Endodermal cell (in vitro differentiated cells): ENCODE results near the gene MAMSTR. TPM values are rescaled to one million over a fixed set of nuclear protein-coding genes. Genes with fewer than 3 reads are reported as not detected.

Experiments
- DNase-seq: peaks from one replicate; pipeline ENCODE4 v3.0.0-alpha.2; 2017
- H3K27ac ChIP-seq: 2 replicates; pipeline ENCODE4 v1.5.1; 2013; ENCODE audit warnings: mild to moderate bottlenecking, low read depth, low read length, moderate library complexity
- H3K27me3 ChIP-seq: 2 replicates; pipeline ENCODE4 v1.6.1; 2013; ENCODE audit warnings: mild to moderate bottlenecking, low read length, moderate library complexity; ENCODE audit not compliant: insufficient read depth, control insufficient read depth, poor library complexity, severe bottlenecking
- H3K36me3 ChIP-seq: 2 replicates; pipeline ENCODE4 v1.7.0; 2013; ENCODE audit warnings: mild to moderate bottlenecking, low read length, moderate library complexity; ENCODE audit not compliant: control insufficient read depth, insufficient read depth
- H3K4me1 ChIP-seq: one replicate; pipeline ENCODE4 v1.7.0; 2013; ENCODE audit warnings: low read length; ENCODE audit not compliant: control insufficient read depth, insufficient read depth
- H3K4me3 ChIP-seq: 2 replicates; pipeline ENCODE4 v1.5.1; 2013; ENCODE audit warnings: mild to moderate bottlenecking, low read length, moderate library complexity
- H3K9ac ChIP-seq: 2 replicates; pipeline ENCODE4 v1.6.1; 2013; ENCODE audit warnings: mild to moderate bottlenecking, low read length, moderate library complexity; ENCODE audit not compliant: poor library complexity, severe bottlenecking; ENCODE audit errors: extremely low read depth
- H3K9me3 ChIP-seq: 2 replicates; pipeline ENCODE4 v1.6.1; 2013; ENCODE audit warnings: mild to moderate bottlenecking, low read length, moderate library complexity; ENCODE audit not compliant: control insufficient read depth
- H3K27ac Mint-ChIP-seq: 2 replicates; pipeline ENCODE4 v1.8.0; 2020; ENCODE audit warnings: mixed read lengths
- H3K27me3 Mint-ChIP-seq: 2 replicates; pipeline ENCODE4 v1.8.0; 2021; ENCODE audit warnings: mild to moderate bottlenecking, mixed read lengths; ENCODE audit not compliant: insufficient read depth
- H3K36me3 Mint-ChIP-seq: 2 replicates; pipeline ENCODE4 v1.8.0; 2020; ENCODE audit warnings: low read depth, mixed read lengths
- H3K4me1 Mint-ChIP-seq: 2 replicates; pipeline ENCODE4 v1.8.0; 2020; ENCODE audit warnings: mixed read lengths
- H3K4me3 Mint-ChIP-seq: 2 replicates; pipeline ENCODE4 v1.8.0; 2020; ENCODE audit warnings: mild to moderate bottlenecking, moderate library complexity, mixed read lengths
- H3K9me3 Mint-ChIP-seq: 2 replicates; pipeline ENCODE4 v1.8.0; 2020; ENCODE audit warnings: mild to moderate bottlenecking, mixed read lengths
- WGBS, 2 experiments: methylation state at CpG; one replicate each; pipeline versions ENCODE4 v1.1.5 to v1.1.7; 2013; ENCODE audit warnings: missing lambda C conversion rate in 2 of 2, mixed read lengths in 1 of 2; ENCODE audit not compliant: insufficient coverage in 1 of 2, insufficient read length in 1 of 2; 5-methylcytosine and 5-hydroxymethylcytosine counted together
- total RNA-seq, 2 donors: library from RNA; stranded (reverse); fragmentation: NEBNext Ultra II Directional in 1 of 2; extraction: Animal tissue kit (Norgen Biotek cat#: 25700) in 1 of 2; gene quantifications; 2 replicates in 1 of 2; 3 replicates in 1 of 2; pipeline ENCODE4 v1.2.1, GENCODE V29; 2021
- TF ChIP-seq, protein P1 (sequence below): fragments of 200-600 bp; sonication (generic); conservative IDR thresholded peaks from 2 replicates; pipeline ENCODE4 v1.5.0; 2021; ENCODE audit warnings: antibody characterized with exemption, mild to moderate bottlenecking

Gene MAMSTR
- total RNA-seq, 2 donors from 2014 or later: 1.9 to 2.3 TPM

GRCh38 chr19:48760504-48761205 is 41.1 kb upstream of the MAMSTR start:
- 93% methylated on average over 12 to 16 of the region's 16 CpGs for WGBS, 2 experiments

DNA sequence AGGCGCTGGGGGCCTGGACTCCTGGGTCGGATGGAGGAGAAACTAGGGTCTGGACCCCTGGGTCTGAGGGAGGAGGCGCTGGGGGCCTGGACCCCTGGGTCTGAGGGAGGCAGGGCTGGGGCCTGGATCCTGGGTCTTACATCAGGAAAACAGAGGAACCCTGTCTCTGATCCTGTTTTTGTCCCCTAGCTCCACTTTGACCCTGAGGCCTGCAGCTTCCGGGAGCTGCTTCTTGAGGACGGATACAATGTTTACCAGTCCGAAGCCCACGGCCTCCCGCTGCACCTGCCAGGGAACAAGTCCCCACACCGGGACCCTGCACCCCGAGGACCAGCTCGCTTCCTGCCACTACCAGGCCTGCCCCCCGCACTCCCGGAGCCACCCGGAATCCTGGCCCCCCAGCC is 38.2 kb upstream of the MAMSTR start:
- WGBS, 2 experiments: 93 to 97% methylated on average over 10 to 14 of the region's 14 CpGs
- Histone ChIP-seq H3K4me1 (no peaks in the 10 kb centered on the region), H3K36me3 (no peaks in the 10 kb centered on the region), H3K9me3 (no peaks in the 10 kb centered on the region), H3K27ac (no peak overlapping the region), H3K27me3 (peaks cover 15% of the 10 kb centered on the region), H3K9ac (no peak overlapping the region), H3K4me3 (no peak overlapping the region)
- no peak overlapping the region for H3K27ac Mint-ChIP-seq
- H3K9me3 Mint-ChIP-seq: no peaks in the 10 kb centered on the region
- TF ChIP-seq, protein P1, sequence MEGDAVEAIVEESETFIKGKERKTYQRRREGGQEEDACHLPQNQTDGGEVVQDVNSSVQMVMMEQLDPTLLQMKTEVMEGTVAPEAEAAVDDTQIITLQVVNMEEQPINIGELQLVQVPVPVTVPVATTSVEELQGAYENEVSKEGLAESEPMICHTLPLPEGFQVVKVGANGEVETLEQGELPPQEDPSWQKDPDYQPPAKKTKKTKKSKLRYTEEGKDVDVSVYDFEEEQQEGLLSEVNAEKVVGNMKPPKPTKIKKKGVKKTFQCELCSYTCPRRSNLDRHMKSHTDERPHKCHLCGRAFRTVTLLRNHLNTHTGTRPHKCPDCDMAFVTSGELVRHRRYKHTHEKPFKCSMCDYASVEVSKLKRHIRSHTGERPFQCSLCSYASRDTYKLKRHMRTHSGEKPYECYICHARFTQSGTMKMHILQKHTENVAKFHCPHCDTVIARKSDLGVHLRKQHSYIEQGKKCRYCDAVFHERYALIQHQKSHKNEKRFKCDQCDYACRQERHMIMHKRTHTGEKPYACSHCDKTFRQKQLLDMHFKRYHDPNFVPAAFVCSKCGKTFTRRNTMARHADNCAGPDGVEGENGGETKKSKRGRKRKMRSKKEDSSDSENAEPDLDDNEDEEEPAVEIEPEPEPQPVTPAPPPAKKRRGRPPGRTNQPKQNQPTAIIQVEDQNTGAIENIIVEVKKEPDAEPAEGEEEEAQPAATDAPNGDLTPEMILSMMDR: no peak
- H3K36me3 Mint-ChIP-seq: no peaks in the 10 kb centered on the region
- H3K27me3 Mint-ChIP-seq: peaks cover 49% of the 10 kb centered on the region
- H3K4me3 Mint-ChIP-seq: no peak overlapping the region
- no peak for DNase-seq
- peaks cover 7% of the 10 kb centered on the region for H3K4me1 Mint-ChIP-seq

More at GRCh38 chr19:48760504-48761205, 41.1 kb upstream of the MAMSTR start:
- Mint-ChIP-seq H3K27ac (no peak overlapping the region), H3K4me3 (no peak overlapping the region), H3K9me3 (no peaks in the 10 kb centered on the region), H3K36me3 (no peaks in the 10 kb centered on the region), H3K4me1 (no peaks in the 10 kb centered on the region), H3K27me3 (peaks cover 48% of the 10 kb centered on the region)
- TF ChIP-seq, protein P1: no peak
- Histone ChIP-seq H3K4me1 (no peaks in the 10 kb centered on the region), H3K4me3 (no peak overlapping the region), H3K36me3 (no peaks in the 10 kb centered on the region), H3K27ac (no peak overlapping the region), H3K9ac (no peak overlapping the region), H3K9me3 (no peaks in the 10 kb centered on the region), H3K27me3 (peaks cover 6% of the 10 kb centered on the region)
- no peak for DNase-seq

DNA sequence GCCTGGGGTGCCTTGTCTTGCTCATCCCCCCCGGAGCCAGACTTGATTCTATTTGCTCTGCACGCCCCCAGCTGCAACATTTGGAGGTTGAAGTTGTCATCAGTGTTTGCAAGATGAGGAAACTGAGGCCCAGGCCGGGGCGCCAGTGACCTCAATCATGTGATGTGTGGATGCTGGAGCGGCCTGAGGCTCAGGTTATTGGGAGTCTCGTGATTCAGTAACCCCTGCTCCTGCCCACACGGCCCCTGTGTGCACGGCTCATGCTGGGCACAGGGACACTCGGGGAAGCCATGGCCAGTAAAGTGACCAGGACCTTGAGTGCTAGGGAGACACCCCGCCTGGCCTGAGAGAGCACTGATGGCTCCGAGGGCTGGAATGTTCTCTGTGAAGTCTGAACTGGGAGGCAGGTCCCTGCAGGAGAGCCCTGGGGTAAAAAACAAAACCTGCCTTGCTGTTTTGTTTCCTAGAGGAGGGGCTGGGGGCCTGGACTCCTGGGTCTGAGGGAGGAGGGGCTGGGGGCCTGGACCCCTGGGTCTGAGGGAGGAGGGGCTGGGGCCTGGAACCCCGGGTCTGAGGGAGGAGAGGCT is 37.7 kb upstream of the MAMSTR start:
- no peak overlapping the region for H3K27ac ChIP-seq
- Mint-ChIP-seq H3K36me3 (no peaks in the 10 kb centered on the region), H3K4me3 (no peak overlapping the region), H3K4me1 (peaks cover 7% of the 10 kb centered on the region), H3K27ac (no peak overlapping the region), H3K27me3 (peaks cover 43% of the 10 kb centered on the region), H3K9me3 (no peaks in the 10 kb centered on the region)
- H3K9me3 ChIP-seq: no peaks in the 10 kb centered on the region
- DNase-seq: no peak
- no peak overlapping the region for H3K4me3 ChIP-seq
- 92 to 94% methylated on average over 8 to 12 of the region's 12 CpGs for WGBS, 2 experiments
- TF ChIP-seq, protein P1: no peak
- peaks cover 11% of the 10 kb centered on the region for H3K27me3 ChIP-seq
- no peak overlapping the region for H3K9ac ChIP-seq
- H3K36me3 ChIP-seq: no peaks in the 10 kb centered on the region
- H3K4me1 ChIP-seq: no peaks in the 10 kb centered on the region
